ENCODE data around the gene IZUMO1. TPM values are rescaled to one million over a fixed set of nuclear protein-coding genes. Genes with fewer than 3 reads are reported as not detected.
A peak's percentile ranks its signal among the peaks of the same experiment; 100 is the strongest.

The IZUMO1 gene
- total and polyA plus RNA-seq, 2 of the 13 experiments (the other 11 are each of a cell fraction or from before 2014, with no cell fraction given): 0.07 to 0.22 TPM

GRCh38 chr19:48772503-48772953 lies 25.8 kb upstream of the IZUMO1 start (continued):
- TF ChIP-seq ZNF251 (CRISPR knock-in tag; IDR thresholded peaks at IDR 0.05): no peak
- TF ChIP-seq SP140L (CRISPR knock-in tag; IDR thresholded peaks at IDR 0.05; ENCODE audit: borderline replicate concordance): no peak
- no peak for TF ChIP-seq KLF11 (CRISPR knock-in tag; IDR thresholded peaks at IDR 0.05)
- no peak for TF ChIP-seq ZNF333 (CRISPR knock-in tag; IDR thresholded peaks at IDR 0.05; ENCODE audit: borderline replicate concordance)
- TF ChIP-seq, protein P1, sequence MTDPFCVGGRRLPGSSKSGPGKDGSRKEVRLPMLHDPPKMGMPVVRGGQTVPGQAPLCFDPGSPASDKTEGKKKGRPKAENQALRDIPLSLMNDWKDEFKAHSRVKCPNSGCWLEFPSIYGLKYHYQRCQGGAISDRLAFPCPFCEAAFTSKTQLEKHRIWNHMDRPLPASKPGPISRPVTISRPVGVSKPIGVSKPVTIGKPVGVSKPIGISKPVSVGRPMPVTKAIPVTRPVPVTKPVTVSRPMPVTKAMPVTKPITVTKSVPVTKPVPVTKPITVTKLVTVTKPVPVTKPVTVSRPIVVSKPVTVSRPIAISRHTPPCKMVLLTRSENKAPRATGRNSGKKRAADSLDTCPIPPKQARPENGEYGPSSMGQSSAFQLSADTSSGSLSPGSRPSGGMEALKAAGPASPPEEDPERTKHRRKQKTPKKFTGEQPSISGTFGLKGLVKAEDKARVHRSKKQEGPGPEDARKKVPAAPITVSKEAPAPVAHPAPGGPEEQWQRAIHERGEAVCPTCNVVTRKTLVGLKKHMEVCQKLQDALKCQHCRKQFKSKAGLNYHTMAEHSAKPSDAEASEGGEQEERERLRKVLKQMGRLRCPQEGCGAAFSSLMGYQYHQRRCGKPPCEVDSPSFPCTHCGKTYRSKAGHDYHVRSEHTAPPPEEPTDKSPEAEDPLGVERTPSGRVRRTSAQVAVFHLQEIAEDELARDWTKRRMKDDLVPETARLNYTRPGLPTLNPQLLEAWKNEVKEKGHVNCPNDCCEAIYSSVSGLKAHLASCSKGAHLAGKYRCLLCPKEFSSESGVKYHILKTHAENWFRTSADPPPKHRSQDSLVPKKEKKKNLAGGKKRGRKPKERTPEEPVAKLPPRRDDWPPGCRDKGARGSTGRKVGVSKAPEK (CRISPR knock-in tag; IDR thresholded peaks at IDR 0.05; ENCODE audit: borderline replicate concordance): no peak
- 0 out of 2 replicates have a peak, but pooled peaks have one; percentile 27 for TF ChIP-seq ISL2 (CRISPR knock-in tag; IDR thresholded peaks at IDR 0.05)
- TF ChIP-seq, protein P2, sequence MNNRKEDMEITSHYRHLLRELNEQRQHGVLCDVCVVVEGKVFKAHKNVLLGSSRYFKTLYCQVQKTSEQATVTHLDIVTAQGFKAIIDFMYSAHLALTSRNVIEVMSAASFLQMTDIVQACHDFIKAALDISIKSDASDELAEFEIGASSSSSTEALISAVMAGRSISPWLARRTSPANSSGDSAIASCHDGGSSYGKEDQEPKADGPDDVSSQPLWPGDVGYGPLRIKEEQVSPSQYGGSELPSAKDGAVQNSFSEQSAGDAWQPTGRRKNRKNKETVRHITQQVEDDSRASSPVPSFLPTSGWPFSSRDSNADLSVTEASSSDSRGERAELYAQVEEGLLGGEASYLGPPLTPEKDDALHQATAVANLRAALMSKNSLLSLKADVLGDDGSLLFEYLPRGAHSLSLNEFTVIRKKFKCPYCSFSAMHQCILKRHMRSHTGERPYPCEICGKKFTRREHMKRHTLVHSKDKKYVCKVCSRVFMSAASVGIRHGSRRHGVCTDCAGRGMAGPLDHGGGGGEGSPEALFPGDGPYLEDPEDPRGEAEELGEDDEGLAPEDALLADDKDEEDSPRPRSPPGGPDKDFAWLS (CRISPR knock-in tag; IDR thresholded peaks at IDR 0.05; ENCODE audit: borderline replicate concordance): no peak
- TF ChIP-seq ZNF709 (CRISPR knock-in tag; IDR thresholded peaks at IDR 0.05): no peak
- no peak for TF ChIP-seq ZFP90 (CRISPR knock-in tag; IDR thresholded peaks at IDR 0.05; ENCODE audit: borderline replicate concordance)
- TF ChIP-seq ZNF18 (CRISPR knock-in tag; IDR thresholded peaks at IDR 0.05; ENCODE audit: insufficient replicate concordance): no peak
- TF ChIP-seq NFKBIZ (CRISPR knock-in tag; IDR thresholded peaks at IDR 0.05): no peak
- no peak for TF ChIP-seq MBNL3 (CRISPR knock-in tag; conservative IDR thresholded peaks at IDR 0.05)
- no peak for TF ChIP-seq ZNF850 (CRISPR knock-in tag; conservative IDR thresholded peaks at IDR 0.05)
- TF ChIP-seq ZNF280B (CRISPR knock-in tag; IDR thresholded peaks at IDR 0.05; ENCODE audit: borderline replicate concordance): no peak
- no peak for TF ChIP-seq ZHX1 (CRISPR knock-in tag; IDR thresholded peaks at IDR 0.05; ENCODE audit: low read depth)
- no peak for TF ChIP-seq BHLHE40 (IDR thresholded peaks at IDR 0.05; ENCODE audit: low read length)
- no peak for TF ChIP-seq SIX4 (CRISPR knock-in tag; IDR thresholded peaks at IDR 0.05)
- no peak for TF ChIP-seq FOXP1 (IDR thresholded peaks at IDR 0.05)
- TF ChIP-seq FOXP1 (CRISPR knock-in tag; IDR thresholded peaks at IDR 0.05): peak; percentile 51; the same call in 1 of the 2 replicates

Data from HepG2 (cell line).